A204.1 (cell line): ENCODE measurements around the gene FAM156B.
"Not testable (repeated sequence)": the region's sequence is repeated elsewhere in the genome, so short reads cannot be mapped to it uniquely, and the experiment has no call there.

ENCODE experiments used
- FAIRE-seq: peaks from 2 replicates; lab custom pipeline; 2012; peaks lifted over from hg19 to GRCh38; lab: Jason Lieb, UNC

FAM156B gene

GRCh38 chrX:52930214-52930613, 33.1 kb downstream of the FAM156B start:
- not testable (repeated sequence) for FAIRE-seq

- FAIRE-seq: no peak
Measured at GRCh38 chrX:52933213-52933612, 36.1 kb downstream of the FAM156B start.

- FAIRE-seq: peak; percentile 91
Measured at GRCh38 chrX:52933976-52934703, 37.0 kb downstream of the FAM156B start.

GRCh38 chrX:52934704-52935469, 37.8 kb downstream of the FAM156B start:
- peak; percentile 85 for FAIRE-seq

GRCh38 chrX:52935470-52935784, 38.3 kb downstream of the FAM156B start:
- not testable (repeated sequence) for FAIRE-seq

GRCh38 chrX:52940704-52941103, 43.6 kb downstream of the FAM156B start:
- FAIRE-seq: not testable (repeated sequence)

- FAIRE-seq: not testable (repeated sequence)
Measured at GRCh38 chrX:52941728-52942127, 44.6 kb downstream of the FAM156B start.

GRCh38 chrX:52945838-52946494, 48.8 kb downstream of the FAM156B start:
- FAIRE-seq: not testable (repeated sequence)

GRCh38 chrX:52947501-52947900, 50.4 kb downstream of the FAM156B start:
- FAIRE-seq: not testable (repeated sequence)

GRCh38 chrX:52948265-52948664, 51.1 kb downstream of the FAM156B start:
- FAIRE-seq: not testable (repeated sequence)

GRCh38 chrX:52949325-52949724, 52.2 kb downstream of the FAM156B start:
- FAIRE-seq: not testable (repeated sequence)

GRCh38 chrX:52949884-52950283, 52.8 kb downstream of the FAM156B start:
- not testable (repeated sequence) for FAIRE-seq
